ENCODE measurements around the gene PIK3R6. TPM values are rescaled to one million over a fixed set of nuclear protein-coding genes. Genes with fewer than 3 reads are reported as not detected.

The PIK3R6 gene
- total RNA-seq, 2 donors from 2014 or later: 2.1 to 2.5 TPM

DNA sequence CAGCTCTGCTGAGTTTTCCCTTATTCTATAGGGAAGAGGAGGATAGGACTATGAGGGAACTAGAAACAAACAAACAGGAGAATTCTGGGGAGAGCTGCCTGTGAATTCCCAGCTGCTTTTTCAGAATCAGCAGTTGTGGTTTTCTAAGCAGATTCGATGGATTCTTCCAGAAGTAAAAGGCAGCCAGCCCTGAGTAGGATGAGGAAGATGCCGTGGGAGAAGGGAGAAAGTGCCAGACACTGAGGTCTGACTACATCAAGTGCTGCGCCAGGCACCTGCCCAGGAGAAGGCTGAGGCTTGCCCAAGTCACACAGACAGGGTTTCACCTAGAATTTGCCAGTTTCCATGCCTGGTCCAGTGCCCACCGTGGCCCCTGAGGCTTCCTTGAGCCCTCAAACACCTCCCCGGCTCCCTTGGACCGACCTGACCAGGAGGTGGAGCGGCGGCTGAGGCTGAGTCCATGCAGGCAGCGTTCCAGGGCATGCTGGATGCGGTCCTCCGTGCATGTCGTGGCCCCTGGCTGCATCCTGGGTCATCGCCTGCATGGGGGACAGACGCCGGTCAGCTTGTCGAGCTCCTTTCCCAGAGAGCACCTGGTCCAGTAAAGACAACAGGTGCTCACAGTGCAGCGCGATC lies 43.6 kb upstream of the PIK3R6 start:
- Histone ChIP-seq H3K9ac (ENCODE audit: extremely low read depth, low read length, poor library complexity, severe bottlenecking) (no peak overlapping the region), H3K27ac (ENCODE audit: low read depth, low read length) (no peak overlapping the region), H3K27me3 (ENCODE audit: control insufficient read depth, insufficient read depth, low read length, poor library complexity, severe bottlenecking) (no peaks in the 10 kb centered on the region), H3K36me3 (ENCODE audit: control insufficient read depth, insufficient read depth, low read length) (no peaks in the 10 kb centered on the region), H3K4me3 (ENCODE audit: low read length) (no peak overlapping the region), H3K4me1 (ENCODE audit: control insufficient read depth, insufficient read depth, low read length) (no peaks in the 10 kb centered on the region), H3K9me3 (ENCODE audit: control insufficient read depth, low read length) (no peaks in the 10 kb centered on the region)
- no peaks in the 10 kb centered on the region for H3K9me3 Mint-ChIP-seq
- no peaks in the 10 kb centered on the region for H3K4me1 Mint-ChIP-seq
- DNase-seq: no peak
- no peak overlapping the region for H3K4me3 Mint-ChIP-seq
- no peaks in the 10 kb centered on the region for H3K36me3 Mint-ChIP-seq (ENCODE audit: low read depth)
- H3K27ac Mint-ChIP-seq: peak overlapping the region; percentile 24
- H3K27me3 Mint-ChIP-seq (ENCODE audit: insufficient read depth): peaks cover 6% of the 10 kb centered on the region
- TF ChIP-seq, protein P1, sequence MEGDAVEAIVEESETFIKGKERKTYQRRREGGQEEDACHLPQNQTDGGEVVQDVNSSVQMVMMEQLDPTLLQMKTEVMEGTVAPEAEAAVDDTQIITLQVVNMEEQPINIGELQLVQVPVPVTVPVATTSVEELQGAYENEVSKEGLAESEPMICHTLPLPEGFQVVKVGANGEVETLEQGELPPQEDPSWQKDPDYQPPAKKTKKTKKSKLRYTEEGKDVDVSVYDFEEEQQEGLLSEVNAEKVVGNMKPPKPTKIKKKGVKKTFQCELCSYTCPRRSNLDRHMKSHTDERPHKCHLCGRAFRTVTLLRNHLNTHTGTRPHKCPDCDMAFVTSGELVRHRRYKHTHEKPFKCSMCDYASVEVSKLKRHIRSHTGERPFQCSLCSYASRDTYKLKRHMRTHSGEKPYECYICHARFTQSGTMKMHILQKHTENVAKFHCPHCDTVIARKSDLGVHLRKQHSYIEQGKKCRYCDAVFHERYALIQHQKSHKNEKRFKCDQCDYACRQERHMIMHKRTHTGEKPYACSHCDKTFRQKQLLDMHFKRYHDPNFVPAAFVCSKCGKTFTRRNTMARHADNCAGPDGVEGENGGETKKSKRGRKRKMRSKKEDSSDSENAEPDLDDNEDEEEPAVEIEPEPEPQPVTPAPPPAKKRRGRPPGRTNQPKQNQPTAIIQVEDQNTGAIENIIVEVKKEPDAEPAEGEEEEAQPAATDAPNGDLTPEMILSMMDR (conservative IDR thresholded peaks at IDR 0.05): no peak
- WGBS, 2 experiments (ENCODE audit: insufficient coverage in 1 of 2, insufficient read length in 1 of 2): 92% methylated on average over 13 to 18 of the region's 18 CpGs

DNA sequence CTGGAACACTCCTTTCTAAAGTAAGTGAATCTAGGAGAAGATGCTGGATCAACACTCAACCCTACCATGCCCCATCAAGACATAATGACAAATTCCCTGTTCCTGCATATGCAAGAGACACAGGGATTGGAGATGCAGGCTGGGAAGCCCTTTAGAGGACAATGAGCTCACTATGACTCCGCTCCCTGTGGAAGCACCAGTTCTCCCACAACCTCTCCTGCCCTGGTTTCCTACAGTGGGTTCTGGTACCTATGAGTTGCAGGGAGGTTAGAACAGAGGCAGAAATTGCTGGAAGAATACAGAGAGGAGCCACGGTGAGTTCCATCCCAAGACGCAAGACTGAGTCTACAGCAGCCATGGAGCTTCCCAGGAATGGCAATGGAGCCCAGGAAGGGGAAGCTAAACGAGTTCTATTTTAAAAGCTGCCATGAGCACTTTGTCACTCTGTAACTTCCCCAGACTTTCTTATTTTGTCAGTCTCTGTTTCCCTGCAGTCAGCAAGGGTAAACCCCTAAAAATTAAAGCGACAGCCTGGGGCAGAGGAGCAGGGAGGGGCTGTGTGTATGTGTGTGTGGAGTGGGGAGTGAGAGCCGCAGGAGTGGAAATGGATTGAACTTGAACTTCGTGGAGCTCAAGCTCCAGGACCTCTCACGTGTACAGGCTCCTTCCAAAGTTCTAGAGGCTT lies 42.3 kb upstream of the PIK3R6 start:
- TF ChIP-seq, protein P1 (conservative IDR thresholded peaks at IDR 0.05): no peak
- Mint-ChIP-seq H3K27me3 (ENCODE audit: insufficient read depth) (peaks cover 6% of the 10 kb centered on the region), H3K4me3 (no peak overlapping the region), H3K36me3 (ENCODE audit: low read depth) (no peaks in the 10 kb centered on the region), H3K27ac (no peak overlapping the region), H3K9me3 (no peaks in the 10 kb centered on the region), H3K4me1 (peaks cover 3% of the 10 kb centered on the region)
- H3K4me1 ChIP-seq (ENCODE audit: control insufficient read depth, insufficient read depth, low read length): no peaks in the 10 kb centered on the region
- WGBS, 2 experiments (ENCODE audit: insufficient coverage in 1 of 2, insufficient read length in 1 of 2): 91 to 98% methylated on average over 4 to 8 of the region's 8 CpGs
- no peak for DNase-seq
- H3K27ac ChIP-seq (ENCODE audit: low read depth, low read length): no peak overlapping the region
- no peaks in the 10 kb centered on the region for H3K36me3 ChIP-seq (ENCODE audit: control insufficient read depth, insufficient read depth, low read length)
- H3K9me3 ChIP-seq (ENCODE audit: control insufficient read depth, low read length): no peaks in the 10 kb centered on the region
- H3K9ac ChIP-seq (ENCODE audit: extremely low read depth, low read length, poor library complexity, severe bottlenecking): no peak overlapping the region
- no peaks in the 10 kb centered on the region for H3K27me3 ChIP-seq (ENCODE audit: control insufficient read depth, insufficient read depth, low read length, poor library complexity, severe bottlenecking)
- no peak overlapping the region for H3K4me3 ChIP-seq (ENCODE audit: low read length)

DNA sequence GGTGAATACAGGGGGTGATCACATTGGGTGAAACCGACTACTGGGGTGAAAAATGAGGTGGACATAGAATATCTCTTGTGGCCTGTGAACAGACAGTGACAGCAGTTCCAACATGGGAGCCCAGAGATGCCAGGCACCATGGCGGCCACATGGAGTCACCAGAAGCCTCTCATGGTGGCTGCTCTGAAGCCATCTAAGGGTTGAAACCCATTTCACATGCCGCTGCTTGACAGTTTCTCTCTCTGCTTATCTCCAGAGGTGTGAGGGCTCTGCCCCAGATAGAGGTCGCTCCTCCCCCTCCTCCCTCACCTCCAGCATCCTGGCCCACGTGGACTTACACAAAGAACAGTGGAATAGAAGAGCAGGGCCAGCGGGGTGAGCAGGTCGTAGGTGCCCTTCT lies 37.9 kb upstream of the PIK3R6 start:
- Histone ChIP-seq H3K27me3 (ENCODE audit: control insufficient read depth, insufficient read depth, low read length, poor library complexity, severe bottlenecking) (no peaks in the 10 kb centered on the region), H3K9ac (ENCODE audit: extremely low read depth, low read length, poor library complexity, severe bottlenecking) (no peak overlapping the region), H3K9me3 (ENCODE audit: control insufficient read depth, low read length) (no peaks in the 10 kb centered on the region), H3K4me3 (ENCODE audit: low read length) (no peak overlapping the region), H3K27ac (ENCODE audit: low read depth, low read length) (no peak overlapping the region), H3K36me3 (ENCODE audit: control insufficient read depth, insufficient read depth, low read length) (no peaks in the 10 kb centered on the region), H3K4me1 (ENCODE audit: control insufficient read depth, insufficient read depth, low read length) (no peaks in the 10 kb centered on the region)
- no peaks in the 10 kb centered on the region for H3K36me3 Mint-ChIP-seq (ENCODE audit: low read depth)
- TF ChIP-seq, protein P1 (conservative IDR thresholded peaks at IDR 0.05): no peak
- H3K9me3 Mint-ChIP-seq: no peaks in the 10 kb centered on the region
- no peak overlapping the region for H3K4me3 Mint-ChIP-seq
- H3K27me3 Mint-ChIP-seq (ENCODE audit: insufficient read depth): peaks cover 6% of the 10 kb centered on the region
- H3K27ac Mint-ChIP-seq: no peak overlapping the region
- 84% methylated on average over 4 to 7 of the region's 7 CpGs for WGBS, 2 experiments (ENCODE audit: insufficient coverage in 1 of 2, insufficient read length in 1 of 2)
- peaks cover 3% of the 10 kb centered on the region for H3K4me1 Mint-ChIP-seq
- DNase-seq: peak; percentile 58
